Sigmoid colon (tissue), 7 donors: ENCODE results near the gene NCBP3. TPM values are rescaled to one million over a fixed set of nuclear protein-coding genes. Genes with fewer than 3 reads are reported as not detected.

Source experiments
- DNase-seq: peaks from one replicate; pipeline ENCODE4 v3.0.0-alpha.2; 2019
- H3K27ac ChIP-seq, 4 donors: fragments of 200-600 bp; sonication (generic); one replicate each; pipeline ENCODE4 v1.5.1; 2016 to 2019; ENCODE audit warnings: mild to moderate bottlenecking in 1 of 4
- H3K27me3 ChIP-seq, 3 donors: fragments of 200-600 bp; sonication (generic); one replicate each; pipeline ENCODE4 v1.5.1; 2019; ENCODE audit warnings: mild to moderate bottlenecking in 1 of 3
- H3K36me3 ChIP-seq, 4 donors: fragments of 200-600 bp; sonication (generic); one replicate each; pipeline ENCODE4 v1.5.1; 2016 to 2019
- H3K4me1 ChIP-seq, 4 donors: fragments of 200-600 bp; sonication (generic); one replicate each; pipeline ENCODE4 v1.5.1; 2017 to 2019
- H3K4me3 ChIP-seq, 4 donors: fragments of 200-600 bp; sonication (generic); one replicate each; pipeline ENCODE4 v1.5.1; 2017 to 2019; ENCODE audit warnings: mild to moderate bottlenecking in 2 of 4, moderate library complexity in 1 of 4
- H3K9me3 ChIP-seq, 4 donors: fragments of 200-600 bp in 3 of 4; sonication (generic) in 3 of 4; one replicate each; pipeline versions ENCODE4 v1.5.1 to v1.6.1; 2013 to 2019
- CTCF ChIP-seq, 4 experiments: fragments of 450-650 bp in 3 of 4; fragments of 200-600 bp in 1 of 4; IDR thresholded peaks; one replicate each; pipeline ENCODE4 v1.5.1; 2016 to 2019; ENCODE audit warnings: antibody characterized with exemption in 4 of 4, mild to moderate bottlenecking in 3 of 4, moderate library complexity in 2 of 4
- EP300 ChIP-seq, 4 donors: sonication (generic); formaldehyde crosslinking; IDR thresholded peaks; one replicate each; pipeline ENCODE4 v1.6.1; 2017; ENCODE audit warnings: antibody characterized with exemption in 4 of 4
- POLR2A ChIP-seq, 2 donors: fragments of 450-650 bp; IDR thresholded peaks; one replicate each; pipeline ENCODE4 v1.6.1; 2016; ENCODE audit warnings: antibody characterized with exemption in 2 of 2, mild to moderate bottlenecking in 2 of 2, moderate library complexity in 2 of 2
- POLR2AphosphoS5 ChIP-seq, 4 donors: sonication (generic); formaldehyde crosslinking; IDR thresholded peaks; one replicate each; pipeline ENCODE4 v1.6.1; 2017; ENCODE audit warnings: antibody characterized with exemption in 4 of 4
- WGBS, 2 donors: extraction: QIAGEN DNeasy Blood & Tissue Kit; methylation state at CpG; one replicate each; pipeline ENCODE4 v1.1.7; 2013; 5-methylcytosine and 5-hydroxymethylcytosine counted together
- intact Hi-C: fragments of 100-400 bp; cut with DNase I; formaldehyde crosslinking; loops from one replicate; pipeline ENCODE4 v1.15.1; 2023
- polyA plus RNA-seq, 3 donors: library from polyadenylated mRNA; stranded (reverse); fragments of 200-250 nt; gene quantifications; one replicate each; pipeline ENCODE4 v1.2.3, GENCODE V29; 2013
- total RNA-seq, 4 donors: library from RNA; depleted of rRNA; stranded (reverse); fragments of >200 nt; gene quantifications; one replicate each; pipeline ENCODE4 v1.1.0, GENCODE V29; 2016
- donor health status: healthy with polysubstance abuse.
- donor health status: Bipolar disorder and iron deficiency.
- donor health status: healthy.

Gene NCBP3
- total and polyA plus RNA-seq, 7 donors, result 8.4 to 34.8 (median 21.6) TPM

- no peak for DNase-seq
- TF ChIP-seq CTCF (IDR thresholded peaks at IDR 0.05) (no peak), EP300 (IDR thresholded peaks at IDR 0.05) (no peak), POLR2AphosphoS5 (IDR thresholded peaks at IDR 0.05) (no peak), POLR2A (IDR thresholded peaks at IDR 0.05) (no peak)
- H3K4me3 ChIP-seq, result no peak overlapping the region
- H3K4me1 ChIP-seq, result no peaks in the 10 kb centered on the region
- intact Hi-C loops, result no loop called here
- WGBS, 2 donors, result 93% methylated on average over 7 of the region's 7 CpGs
- H3K27me3 ChIP-seq, result no peaks in the 10 kb centered on the region
- H3K36me3 ChIP-seq, result peaks cover 10 to 100% (median 62%) of the 10 kb centered on the region in 4 donors
- H3K9me3 ChIP-seq, result no peaks in the 10 kb centered on the region
- H3K27ac ChIP-seq, result no peak overlapping the region
Measured at GRCh38 chr17:3815925-3816324, 30.1 kb downstream of the NCBP3 start.

- intact Hi-C loops, result no loop called here
- peaks cover 10 to 100% (median 66%) of the 10 kb centered on the region in 4 donors for H3K36me3 ChIP-seq
- no peak for DNase-seq
- 92 to 93% methylated on average over 6 of the region's 6 CpGs for WGBS, 2 donors
- H3K27ac ChIP-seq, result no peak overlapping the region
- H3K4me1 ChIP-seq, result no peaks in the 10 kb centered on the region
- H3K9me3 ChIP-seq, result no peaks in the 10 kb centered on the region
- no peaks in the 10 kb centered on the region for H3K27me3 ChIP-seq
- H3K4me3 ChIP-seq, result no peak overlapping the region
- TF ChIP-seq EP300 (IDR thresholded peaks at IDR 0.05) (no peak), POLR2A (IDR thresholded peaks at IDR 0.05) (no peak), CTCF (IDR thresholded peaks at IDR 0.05) (no peak), POLR2AphosphoS5 (IDR thresholded peaks at IDR 0.05) (no peak)
Measured at GRCh38 chr17:3815122-3815521, 30.9 kb downstream of the NCBP3 start.

- no peaks in the 10 kb centered on the region for H3K9me3 ChIP-seq
- H3K4me3 ChIP-seq, result no peak overlapping the region
- TF ChIP-seq CTCF (IDR thresholded peaks at IDR 0.05), result no peak
- TF ChIP-seq POLR2A (IDR thresholded peaks at IDR 0.05), result no peak
- TF ChIP-seq POLR2AphosphoS5 (IDR thresholded peaks at IDR 0.05), result no peak
- TF ChIP-seq EP300 (IDR thresholded peaks at IDR 0.05), result no peak
- WGBS, 2 donors, result 95 to 96% methylated on average over 13 of the region's 13 CpGs
- H3K4me1 ChIP-seq, result no peaks in the 10 kb centered on the region
- H3K27ac ChIP-seq, result no peak overlapping the region
- DNase-seq, result no peak
- intact Hi-C loops, result no loop called here
- no peaks in the 10 kb centered on the region for H3K27me3 ChIP-seq
- H3K36me3 ChIP-seq, result peaks cover 10 to 100% (median 63%) of the 10 kb centered on the region in 4 donors
Measured at GRCh38 chr17:3814361-3814760, 31.7 kb downstream of the NCBP3 start.

- intact Hi-C loops, result no loop called here
- peaks cover 17 to 100% (median 55%) of the 10 kb centered on the region in 4 donors for H3K36me3 ChIP-seq
- no peak for TF ChIP-seq POLR2A (IDR thresholded peaks at IDR 0.05)
- no peak for TF ChIP-seq EP300 (IDR thresholded peaks at IDR 0.05)
- TF ChIP-seq POLR2AphosphoS5 (IDR thresholded peaks at IDR 0.05), result no peak
- no peak for TF ChIP-seq CTCF (IDR thresholded peaks at IDR 0.05)
- H3K4me3 ChIP-seq, result no peak overlapping the region
- no peaks in the 10 kb centered on the region for H3K4me1 ChIP-seq
- no peak for DNase-seq
- 93 to 95% methylated on average over 15 of the region's 15 CpGs for WGBS, 2 donors
- no peaks in the 10 kb centered on the region for H3K9me3 ChIP-seq
- no peaks in the 10 kb centered on the region for H3K27me3 ChIP-seq
- no peak overlapping the region for H3K27ac ChIP-seq
Measured at GRCh38 chr17:3813171-3813570, 32.9 kb downstream of the NCBP3 start.

GRCh38 chr17:3812771-3813170 lies 33.3 kb downstream of the NCBP3 start:
- no peak for TF ChIP-seq POLR2AphosphoS5 (IDR thresholded peaks at IDR 0.05)
- TF ChIP-seq EP300 (IDR thresholded peaks at IDR 0.05), result no peak
- no peak for TF ChIP-seq CTCF (IDR thresholded peaks at IDR 0.05)
- no peak for TF ChIP-seq POLR2A (IDR thresholded peaks at IDR 0.05)
- Histone ChIP-seq H3K27ac (no peak overlapping the region), H3K27me3 (no peaks in the 10 kb centered on the region), H3K9me3 (no peaks in the 10 kb centered on the region), H3K4me1 (no peaks in the 10 kb centered on the region), H3K4me3 (no peak overlapping the region), H3K36me3 (peaks cover 21 to 100% (median 53%) of the 10 kb centered on the region in 4 donors)
- intact Hi-C loops, result no loop called here
- WGBS, 2 donors, result 94 to 97% methylated on average over 12 of the region's 12 CpGs
- DNase-seq, result no peak
